ENCODE data around the gene ALDH4A1. TPM values are rescaled to one million over a fixed set of nuclear protein-coding genes. Genes with fewer than 3 reads are reported as not detected.

Gene ALDH4A1
- total and polyA plus RNA-seq, 9 of the 15 experiments (the other 6 are each of a cell fraction or from before 2014, with no cell fraction given) = 0.27 to 31.4 (median 16.6) TPM

DNA sequence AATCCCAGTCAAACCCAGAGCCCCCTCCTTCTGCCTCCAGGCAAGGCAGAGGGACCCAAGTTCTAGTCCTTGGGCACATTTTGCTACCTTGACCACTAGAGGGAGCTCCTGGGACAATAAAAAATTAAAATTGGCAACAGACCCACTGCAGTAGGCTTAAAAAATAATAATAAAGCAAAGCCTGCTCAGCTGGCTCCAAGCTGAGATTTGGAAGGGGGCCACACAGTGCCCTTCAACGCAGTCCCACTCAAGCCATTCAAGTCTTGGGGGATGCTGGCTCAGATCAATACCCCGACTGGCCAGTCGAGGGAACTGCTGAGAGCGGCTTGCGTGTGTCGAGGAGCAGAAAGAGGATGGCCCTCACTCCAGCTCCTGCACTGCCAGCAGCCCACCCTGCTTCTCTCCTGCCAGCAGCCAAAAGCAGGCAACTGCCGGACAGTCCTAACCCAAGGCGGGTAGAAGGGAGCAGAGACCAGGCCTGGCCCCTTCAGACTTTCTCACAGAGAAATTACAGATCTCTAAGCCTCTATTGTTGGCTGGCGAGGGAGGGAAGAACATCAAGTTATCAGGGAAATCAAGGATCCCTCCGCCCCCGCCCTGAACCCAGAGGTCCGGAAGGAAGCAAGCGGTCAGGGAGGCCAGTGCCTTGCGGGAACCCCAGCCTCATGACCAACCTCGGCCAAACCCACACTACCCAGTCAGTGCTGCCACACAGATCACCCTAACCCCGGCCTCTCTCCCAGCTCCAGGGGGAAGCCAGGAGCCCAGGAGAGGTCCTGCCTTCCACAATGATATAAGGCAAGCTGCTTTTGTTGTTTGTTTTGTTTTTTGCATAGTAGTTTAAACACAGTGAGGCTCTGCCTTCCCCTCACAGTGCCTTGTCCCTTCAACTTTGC, 4.9 kb upstream of the ALDH4A1 start (continued):
- TF ChIP-seq, protein P1, sequence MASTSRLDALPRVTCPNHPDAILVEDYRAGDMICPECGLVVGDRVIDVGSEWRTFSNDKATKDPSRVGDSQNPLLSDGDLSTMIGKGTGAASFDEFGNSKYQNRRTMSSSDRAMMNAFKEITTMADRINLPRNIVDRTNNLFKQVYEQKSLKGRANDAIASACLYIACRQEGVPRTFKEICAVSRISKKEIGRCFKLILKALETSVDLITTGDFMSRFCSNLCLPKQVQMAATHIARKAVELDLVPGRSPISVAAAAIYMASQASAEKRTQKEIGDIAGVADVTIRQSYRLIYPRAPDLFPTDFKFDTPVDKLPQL (IDR thresholded peaks at IDR 0.05; ENCODE audit: extremely low read depth, insufficient read length) = no peak
- TF ChIP-seq ESRRA (IDR thresholded peaks at IDR 0.05; ENCODE audit: borderline replicate concordance, low read depth) (peak; percentile 15; the same call in 1 of the 2 replicates), GATAD2B (IDR thresholded peaks at IDR 0.05; ENCODE audit: borderline replicate concordance) (no peak), EWSR1 (IDR thresholded peaks at IDR 0.05; ENCODE audit: borderline replicate concordance, low read depth, partially characterized antibody) (no peak), ZNF316 (IDR thresholded peaks at IDR 0.05) (no peak), WHSC1 (IDR thresholded peaks at IDR 0.05; ENCODE audit: low read length) (no peak), E2F3 (CRISPR knock-in tag; IDR thresholded peaks at IDR 0.05) (0 out of 2 replicates have a peak, but pooled peaks have one; percentile 13), FOSL1 (tag; conservative IDR thresholded peaks at IDR 0.05) (0 out of 2 replicates have a peak, but pooled peaks have one; percentile 33), ILK (tag; IDR thresholded peaks at IDR 0.05; ENCODE audit: borderline replicate concordance, low read depth) (no peak), TAF9B (IDR thresholded peaks at IDR 0.05; ENCODE audit: partially characterized antibody) (no peak), ZNF583 (CRISPR knock-in tag; IDR thresholded peaks at IDR 0.05) (0 out of 2 replicates have a peak, but pooled peaks have one; percentile 17), ZNF143 (CRISPR knock-in tag; IDR thresholded peaks at IDR 0.05) (0 out of 2 replicates have a peak, but pooled peaks have one; percentile 18), ZNF586 (CRISPR knock-in tag; conservative IDR thresholded peaks at IDR 0.05) (no peak), BRD9 (IDR thresholded peaks at IDR 0.05; ENCODE audit: low read depth, partially characterized antibody) (no peak), CCAR2 (IDR thresholded peaks at IDR 0.05; ENCODE audit: low read depth, low read length) (no peak), KAT2B (IDR thresholded peaks at IDR 0.05; ENCODE audit: low read depth, low read length) (no peak), TSC22D4 (tag; IDR thresholded peaks at IDR 0.05) (no peak), MCM3 (IDR thresholded peaks at IDR 0.05) (no peak), GTF2E2 (tag; IDR thresholded peaks at IDR 0.05) (no peak), POLR2B (IDR thresholded peaks at IDR 0.05; ENCODE audit: low read depth, partially characterized antibody) (no peak), KDM2B (CRISPR knock-in tag; IDR thresholded peaks at IDR 0.05) (no peak)
- TF ChIP-seq, protein P2, sequence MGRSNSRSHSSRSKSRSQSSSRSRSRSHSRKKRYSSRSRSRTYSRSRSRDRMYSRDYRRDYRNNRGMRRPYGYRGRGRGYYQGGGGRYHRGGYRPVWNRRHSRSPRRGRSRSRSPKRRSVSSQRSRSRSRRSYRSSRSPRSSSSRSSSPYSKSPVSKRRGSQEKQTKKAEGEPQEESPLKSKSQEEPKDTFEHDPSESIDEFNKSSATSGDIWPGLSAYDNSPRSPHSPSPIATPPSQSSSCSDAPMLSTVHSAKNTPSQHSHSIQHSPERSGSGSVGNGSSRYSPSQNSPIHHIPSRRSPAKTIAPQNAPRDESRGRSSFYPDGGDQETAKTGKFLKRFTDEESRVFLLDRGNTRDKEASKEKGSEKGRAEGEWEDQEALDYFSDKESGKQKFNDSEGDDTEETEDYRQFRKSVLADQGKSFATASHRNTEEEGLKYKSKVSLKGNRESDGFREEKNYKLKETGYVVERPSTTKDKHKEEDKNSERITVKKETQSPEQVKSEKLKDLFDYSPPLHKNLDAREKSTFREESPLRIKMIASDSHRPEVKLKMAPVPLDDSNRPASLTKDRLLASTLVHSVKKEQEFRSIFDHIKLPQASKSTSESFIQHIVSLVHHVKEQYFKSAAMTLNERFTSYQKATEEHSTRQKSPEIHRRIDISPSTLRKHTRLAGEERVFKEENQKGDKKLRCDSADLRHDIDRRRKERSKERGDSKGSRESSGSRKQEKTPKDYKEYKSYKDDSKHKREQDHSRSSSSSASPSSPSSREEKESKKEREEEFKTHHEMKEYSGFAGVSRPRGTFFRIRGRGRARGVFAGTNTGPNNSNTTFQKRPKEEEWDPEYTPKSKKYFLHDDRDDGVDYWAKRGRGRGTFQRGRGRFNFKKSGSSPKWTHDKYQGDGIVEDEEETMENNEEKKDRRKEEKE (IDR thresholded peaks at IDR 0.05; ENCODE audit: borderline replicate concordance in 1 of 2, control insufficient read depth in 1 of 2, low read depth in 2 of 2, low read length in 1 of 2) = no peak
- TF ChIP-seq, protein P3, sequence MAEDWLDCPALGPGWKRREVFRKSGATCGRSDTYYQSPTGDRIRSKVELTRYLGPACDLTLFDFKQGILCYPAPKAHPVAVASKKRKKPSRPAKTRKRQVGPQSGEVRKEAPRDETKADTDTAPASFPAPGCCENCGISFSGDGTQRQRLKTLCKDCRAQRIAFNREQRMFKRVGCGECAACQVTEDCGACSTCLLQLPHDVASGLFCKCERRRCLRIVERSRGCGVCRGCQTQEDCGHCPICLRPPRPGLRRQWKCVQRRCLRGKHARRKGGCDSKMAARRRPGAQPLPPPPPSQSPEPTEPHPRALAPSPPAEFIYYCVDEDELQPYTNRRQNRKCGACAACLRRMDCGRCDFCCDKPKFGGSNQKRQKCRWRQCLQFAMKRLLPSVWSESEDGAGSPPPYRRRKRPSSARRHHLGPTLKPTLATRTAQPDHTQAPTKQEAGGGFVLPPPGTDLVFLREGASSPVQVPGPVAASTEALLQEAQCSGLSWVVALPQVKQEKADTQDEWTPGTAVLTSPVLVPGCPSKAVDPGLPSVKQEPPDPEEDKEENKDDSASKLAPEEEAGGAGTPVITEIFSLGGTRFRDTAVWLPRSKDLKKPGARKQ (CRISPR knock-in tag; IDR thresholded peaks at IDR 0.05) = no peak
